Endothelial cell of umbilical vein (primary cell): Measurements from ENCODE around the gene TMF1. TPM values are rescaled to one million over a fixed set of nuclear protein-coding genes. Genes with fewer than 3 reads are reported as not detected.

Source experiments
- BruUV-seq: library from RNA; stranded (reverse); fragments of 400-500 nt; replicated peaks from 2 replicates; lab custom pipeline; 2021; lab: Mats Ljungman, UMichigan
- CTCF ChIA-PET: fragments of 300-600, 350-600 bp; sonication (Branson Sonifier 250); formaldehyde crosslinking; loops from one replicate; lab custom pipeline; 2021; ENCODE audit warnings: antibody characterized with exemption, inconsistent platforms; lab: Charles Lee
- POLR2A ChIA-PET: fragments of 300-600, 350-600 bp; sonication (Branson Sonifier 250); formaldehyde crosslinking; loops from one replicate; lab custom pipeline; 2021; ENCODE audit warnings: antibody characterized with exemption, inconsistent platforms; lab: Charles Lee
- DNase-seq: peaks from one replicate; pipeline ENCODE4 v3.0.0-alpha.2; 2011; ENCODE audit warnings: low read depth, low spot score
- FAIRE-seq: peaks from 2 replicates; lab custom pipeline; 2011; peaks lifted over from hg19 to GRCh38; lab: Jason Lieb, UNC
- H2AFZ ChIP-seq: 2 replicates; pipeline ENCODE4 v1.6.0; 2012; ENCODE audit warnings: low read depth, low read length, control low read depth, inconsistent platforms
- H3K27ac ChIP-seq: 2 replicates; pipeline ENCODE4 v1.5.1; 2011; ENCODE audit warnings: low read depth, mild to moderate bottlenecking, control low read depth, low read length, moderate library complexity; ENCODE audit not compliant: insufficient read depth
- H3K27me3 ChIP-seq, 2 experiments: 2 replicates each; pipeline versions ENCODE4 v1.6.0 to v1.6.1; 2011; ENCODE audit warnings: low read length in 2 of 2, mixed read lengths in 1 of 2; ENCODE audit not compliant: control insufficient read depth in 2 of 2, insufficient read depth in 2 of 2
- H3K36me3 ChIP-seq, 2 experiments: 2 replicates in 1 of 2; 3 replicates in 1 of 2; pipeline ENCODE4 v1.5.1; 2011; ENCODE audit warnings: low read length in 2 of 2, mild to moderate bottlenecking in 1 of 2, moderate library complexity in 1 of 2; ENCODE audit not compliant: control insufficient read depth in 2 of 2, insufficient read depth in 2 of 2; ENCODE audit errors: extremely low read depth in 1 of 2
- H3K4me1 ChIP-seq: 3 replicates; pipeline ENCODE4 v1.5.1; 2011; ENCODE audit warnings: mild to moderate bottlenecking, low read length; ENCODE audit not compliant: control insufficient read depth, insufficient read depth; ENCODE audit errors: extremely low read depth
- H3K4me2 ChIP-seq: 2 replicates; pipeline ENCODE4 v1.6.1; 2011; ENCODE audit warnings: low read length, control low read depth, mixed read lengths; ENCODE audit not compliant: insufficient read depth
- H3K4me3 ChIP-seq, 3 experiments: fragments of 200-600 bp in 1 of 3; sonication (generic), shearing (Covaris generic) in 1 of 3; replicated peaks in 1 of 3; 2 replicates each; pipeline ENCODE4 v1.5.1; 2011 to 2016; ENCODE audit warnings: control low read depth in 3 of 3, low read length in 3 of 3, mild to moderate bottlenecking in 2 of 3, inconsistent platforms in 1 of 3, low read depth in 1 of 3, moderate library complexity in 1 of 3; ENCODE audit not compliant: insufficient read depth in 1 of 3
- H3K79me2 ChIP-seq: 2 replicates; pipeline ENCODE4 v1.6.0; 2012; ENCODE audit warnings: low read length, inconsistent platforms; ENCODE audit not compliant: control insufficient read depth, insufficient read depth
- H3K9ac ChIP-seq: replicated peaks from 2 replicates; pipeline ENCODE3; 2011; ENCODE audit warnings: low read length, control low read depth; ENCODE audit not compliant: insufficient read depth; ENCODE audit errors: extremely low read depth
- H3K9me1 ChIP-seq: replicated peaks from 3 replicates; pipeline ENCODE4 v1.6.0; 2011; ENCODE audit warnings: mild to moderate bottlenecking, low read length; ENCODE audit not compliant: control insufficient read depth, insufficient read depth; ENCODE audit errors: extremely low read depth
- H3K9me3 ChIP-seq: replicated peaks from 2 replicates; pipeline ENCODE4 v1.5.1; 2012; ENCODE audit warnings: low read length, inconsistent platforms; ENCODE audit not compliant: control insufficient read depth, insufficient read depth
- H4K20me1 ChIP-seq: replicated peaks from 2 replicates; pipeline ENCODE3; 2011; ENCODE audit warnings: mild to moderate bottlenecking, low read length; ENCODE audit not compliant: control insufficient read depth, insufficient read depth; ENCODE audit errors: extremely low read depth
- EZH2 ChIP-seq: IDR thresholded peaks from 2 replicates; pipeline ENCODE4 v1.6.1; 2012; ENCODE audit warnings: borderline replicate concordance, low read depth, mild to moderate bottlenecking, moderate library complexity, low read length, inconsistent platforms; ENCODE audit not compliant: severe bottlenecking
- FOS ChIP-seq: IDR thresholded peaks from 2 replicates; pipeline ENCODE4 v1.6.1; 2011; ENCODE audit warnings: mild to moderate bottlenecking, low read length, moderate library complexity, borderline replicate concordance; ENCODE audit not compliant: insufficient read depth
- GATA2 ChIP-seq: IDR thresholded peaks from 2 replicates; pipeline ENCODE4 v1.7.0; 2011; ENCODE audit warnings: low read depth, mild to moderate bottlenecking, moderate library complexity, mixed read lengths, low read length; ENCODE audit not compliant: insufficient read length, insufficient read depth
- JUN ChIP-seq: IDR thresholded peaks from 2 replicates; pipeline ENCODE4 v1.6.1; 2011; ENCODE audit warnings: borderline replicate concordance, low read depth; ENCODE audit not compliant: insufficient read length, insufficient read depth
- MYC ChIP-seq: IDR thresholded peaks from one replicate; pipeline ENCODE4 v1.6.1; 2011; ENCODE audit warnings: mild to moderate bottlenecking, low read depth, low read length
- POLR2A ChIP-seq: IDR thresholded peaks from 2 replicates; pipeline ENCODE4 v1.6.1; 2012; ENCODE audit warnings: low read depth, mild to moderate bottlenecking, control low read depth, low read length
- POLR2AphosphoS5 ChIP-seq: IDR thresholded peaks from 2 replicates; pipeline ENCODE4 v1.6.1; 2012; ENCODE audit warnings: low read depth, mild to moderate bottlenecking, control low read depth, low read length, moderate library complexity; ENCODE audit not compliant: insufficient read depth
- dilution Hi-C: fragments of 300-500 bp; cut with MboI; formaldehyde crosslinking; loops from one replicate; pipeline ENCODE4 v1.15.0; 2019; ENCODE audit warnings: low sequenced_read_pairs; ENCODE audit not compliant: extremely low pct_ligation_motif_present
- intact Hi-C: fragments of 100-400 bp; cut with micrococcal nuclease; formaldehyde crosslinking; loops from one replicate; pipeline ENCODE4 v1.10.0; 2022
- polyA plus RNA-seq, 4 experiments: library from polyadenylated mRNA; depleted of rRNA in 3 of 4; stranded (reverse) in 3 of 4; unstranded in 1 of 4; fragments of >200 nt; gene quantifications; 2 replicates each; pipeline versions ENCODE4 v1.2.1 to v1.2.3, GENCODE V29; 2011 to 2012; ENCODE audit warnings: missing spikeins in 1 of 4
- total RNA-seq: library from RNA; stranded (reverse); gene quantifications from 2 replicates; pipeline ENCODE4 v1.2.3, GENCODE V29; 2021
- TF ChIP-seq, protein P1 (sequence below): IDR thresholded peaks from 2 replicates; pipeline ENCODE4 v1.6.1; 2011; ENCODE audit not compliant: insufficient read depth, insufficient read length
- TF ChIP-seq, protein P2 (sequence below), 2 donors: IDR thresholded peaks; 1 replicate in 1 of 2; 2 replicates in 1 of 2; pipeline ENCODE4 v1.5.1; 2011; ENCODE audit warnings: low read length in 2 of 2, mild to moderate bottlenecking in 2 of 2, moderate library complexity in 2 of 2, control low read depth in 1 of 2, inconsistent platforms in 1 of 2, low read depth in 1 of 2; ENCODE audit not compliant: insufficient read depth in 1 of 2; ENCODE audit errors: extremely low read depth in 1 of 2

TMF1 gene
- total and polyA plus RNA-seq, 2 donors (not counting 3 experiments of a cell fraction or from before 2014, with no cell fraction given) = 3.7 to 32.7 TPM

DNA sequence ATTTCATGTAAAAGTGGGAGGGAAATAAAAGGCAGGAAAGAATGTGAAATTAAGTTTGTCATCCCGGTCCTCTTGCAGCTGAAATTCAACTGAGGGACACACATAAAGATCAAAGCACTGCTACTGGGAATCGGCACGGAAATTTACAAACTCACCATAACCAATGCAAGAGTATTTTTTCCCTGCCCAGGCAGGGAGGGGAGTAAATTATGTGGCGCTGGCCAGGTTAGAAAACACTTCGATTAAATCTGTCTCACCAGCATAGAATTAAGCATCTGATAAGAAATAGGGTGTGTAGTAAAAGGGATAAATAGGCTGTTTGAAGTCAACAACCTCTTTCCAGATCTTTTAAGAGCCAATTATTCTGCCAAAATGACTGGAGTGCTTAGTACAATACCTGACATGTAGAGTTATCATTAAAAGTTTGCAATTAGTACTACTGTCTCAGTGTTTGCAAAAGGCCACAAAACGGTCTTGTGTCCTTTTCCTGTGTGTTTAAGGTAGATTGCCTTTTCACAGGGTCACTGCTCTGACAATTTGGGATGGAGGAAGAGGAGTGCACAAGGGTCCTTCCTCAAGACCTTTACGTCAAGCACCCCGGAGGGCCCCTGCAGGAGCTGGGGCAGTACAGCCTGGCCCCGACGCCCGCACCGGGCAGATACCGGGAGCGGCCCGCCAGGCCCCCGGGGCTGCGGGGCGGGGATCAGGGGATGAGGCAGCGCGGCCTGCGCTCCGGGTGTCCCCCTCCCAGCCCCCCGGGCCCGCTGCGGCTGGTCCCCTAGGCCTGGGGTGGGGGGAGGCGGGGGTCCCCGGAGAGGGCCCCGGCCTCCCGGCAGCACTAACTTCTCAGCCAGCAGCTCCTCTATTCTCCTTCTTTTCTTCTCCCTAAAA, 27.4 kb upstream of the TMF1 start:
- intact Hi-C loops (loop anchor here (1.0 kb wide), 1 partner anchor 27 kb away; the partner anchor contains the start of gene TMF1), dilution Hi-C loops (no loop called here)
- Histone ChIP-seq H3K9ac (peak overlapping the region; percentile 61), H4K20me1 (no peaks in the 10 kb centered on the region), H2AFZ (peak overlapping the region; percentile 23), H3K79me2 (peaks cover 28% of the 10 kb centered on the region), H3K27me3 (no peaks in the 10 kb centered on the region), H3K36me3 (peaks cover 0 to 2% of the 10 kb centered on the region in 2 experiments), H3K27ac (peak overlapping the region; percentile 13), H3K9me3 (no peaks in the 10 kb centered on the region), H3K4me1 (peaks cover 54% of the 10 kb centered on the region), H3K4me2 (peak overlapping the region; percentile 96), H3K9me1 (no peaks in the 10 kb centered on the region), H3K4me3 (peak overlapping the region; percentile 44 to 95 (median 92))
- TF ChIP-seq, protein P1, sequence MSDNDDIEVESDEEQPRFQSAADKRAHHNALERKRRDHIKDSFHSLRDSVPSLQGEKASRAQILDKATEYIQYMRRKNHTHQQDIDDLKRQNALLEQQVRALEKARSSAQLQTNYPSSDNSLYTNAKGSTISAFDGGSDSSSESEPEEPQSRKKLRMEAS = no peak
- TF ChIP-seq POLR2A = no peak
- TF ChIP-seq GATA2 = no peak
- TF ChIP-seq JUN = no peak
- no peak for TF ChIP-seq MYC
- no peak for TF ChIP-seq FOS
- TF ChIP-seq EZH2 = no peak
- no peak for TF ChIP-seq POLR2AphosphoS5
- TF ChIP-seq, protein P2, sequence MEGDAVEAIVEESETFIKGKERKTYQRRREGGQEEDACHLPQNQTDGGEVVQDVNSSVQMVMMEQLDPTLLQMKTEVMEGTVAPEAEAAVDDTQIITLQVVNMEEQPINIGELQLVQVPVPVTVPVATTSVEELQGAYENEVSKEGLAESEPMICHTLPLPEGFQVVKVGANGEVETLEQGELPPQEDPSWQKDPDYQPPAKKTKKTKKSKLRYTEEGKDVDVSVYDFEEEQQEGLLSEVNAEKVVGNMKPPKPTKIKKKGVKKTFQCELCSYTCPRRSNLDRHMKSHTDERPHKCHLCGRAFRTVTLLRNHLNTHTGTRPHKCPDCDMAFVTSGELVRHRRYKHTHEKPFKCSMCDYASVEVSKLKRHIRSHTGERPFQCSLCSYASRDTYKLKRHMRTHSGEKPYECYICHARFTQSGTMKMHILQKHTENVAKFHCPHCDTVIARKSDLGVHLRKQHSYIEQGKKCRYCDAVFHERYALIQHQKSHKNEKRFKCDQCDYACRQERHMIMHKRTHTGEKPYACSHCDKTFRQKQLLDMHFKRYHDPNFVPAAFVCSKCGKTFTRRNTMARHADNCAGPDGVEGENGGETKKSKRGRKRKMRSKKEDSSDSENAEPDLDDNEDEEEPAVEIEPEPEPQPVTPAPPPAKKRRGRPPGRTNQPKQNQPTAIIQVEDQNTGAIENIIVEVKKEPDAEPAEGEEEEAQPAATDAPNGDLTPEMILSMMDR (IDR thresholded peaks at IDR 0.05; ENCODE audit: extremely low read depth in 1 of 2, insufficient read depth in 1 of 2, low read depth in 1 of 2, low read length in 2 of 2) = no peak
- BruUV-seq = TSS peak; percentile 54
- FAIRE-seq (peak; percentile 31), DNase-seq (peak; percentile 38)
- ChIA-PET POLR2A (interaction anchor here (0.7 kb wide), 1 partner anchor 66 kb away, joined by 4 read pairs; the partner anchor contains the start of gene EOGT), CTCF (interaction anchor here (1.1 kb wide), 1 partner anchor 12 kb away, joined by 3 read pairs; no protein-coding TSS in a partner anchor)
